K562 (cell line): ENCODE measurements around the gene DNASE2. TPM values are rescaled to one million over a fixed set of nuclear protein-coding genes. Genes with fewer than 3 reads are reported as not detected.

ENCODE experiments used
- CBX8 ChIP-seq: fragments of 200-600 bp; sonication (generic); IDR thresholded peaks from 2 replicates; pipeline ENCODE4 v1.6.1; 2012; ENCODE audit warnings: borderline replicate concordance, mixed run types, low read depth, mild to moderate bottlenecking, moderate library complexity, mixed read lengths, low read length, control low read depth, inconsistent platforms; ENCODE audit not compliant: poor library complexity, severe bottlenecking; ENCODE audit errors: extremely low read depth
- CCAR2 ChIP-seq: fragments of 200-400 bp; formaldehyde crosslinking; IDR thresholded peaks from 2 replicates; pipeline ENCODE4 v1.6.1; 2017; ENCODE audit warnings: mild to moderate bottlenecking, low read depth, low read length
- CHCHD3 ChIP-seq: fragments of 250-450 bp; sonication (Bioruptor Pico); IDR thresholded peaks from 2 replicates; pipeline ENCODE4 v2.1.2; 2022; ENCODE audit warnings: mild to moderate bottlenecking
- FOS ChIP-seq: IDR thresholded peaks from 3 replicates; pipeline ENCODE4 v1.6.1; 2011; ENCODE audit not compliant: insufficient read length; ENCODE audit errors: extremely low read depth
- KDM2B ChIP-seq: fragments of 250-450 bp; sonication (Bioruptor Pico); IDR thresholded peaks from 2 replicates; pipeline ENCODE4 v1.8.0; 2021; ENCODE audit warnings: mild to moderate bottlenecking, moderate library complexity
- LEF1 ChIP-seq: fragments of 450-650 bp; IDR thresholded peaks from 2 replicates; pipeline ENCODE4 v1.6.1; 2016; ENCODE audit warnings: mild to moderate bottlenecking
- MBD2 ChIP-seq: sonication (generic); IDR thresholded peaks from 2 replicates; pipeline ENCODE4 v1.6.1; 2016; ENCODE audit warnings: low read depth, borderline replicate concordance
- NEUROD1 ChIP-seq: fragments of 150-350 bp; IDR thresholded peaks from 2 replicates; pipeline ENCODE4 v1.6.1; 2014; ENCODE audit warnings: borderline replicate concordance, low read length, low read depth; ENCODE audit not compliant: partially characterized antibody
- NFIX ChIP-seq: fragments of 250-450 bp; sonication (Bioruptor Pico); IDR thresholded peaks from 2 replicates; pipeline ENCODE4 v1.4.0; 2020; ENCODE audit warnings: low read depth, mild to moderate bottlenecking, moderate library complexity
- NFRKB ChIP-seq: fragments of 450-650 bp; IDR thresholded peaks from 2 replicates; pipeline ENCODE4 v1.6.1; 2016; ENCODE audit warnings: low read depth
- POLR2H ChIP-seq: IDR thresholded peaks from 2 replicates; pipeline ENCODE4 v1.6.1; 2016; ENCODE audit warnings: missing genetic modification characterization, low read depth, mild to moderate bottlenecking, control low read depth, missing compliant biosample characterization, moderate library complexity
- PYGO2 ChIP-seq: fragments of 450-650 bp; IDR thresholded peaks from 2 replicates; pipeline ENCODE4 v1.6.1; 2016; ENCODE audit warnings: mild to moderate bottlenecking, missing genetic modification characterization, moderate library complexity, missing compliant biosample characterization
- RBM39 ChIP-seq: fragments of 200-400 bp; formaldehyde crosslinking; optimal IDR thresholded peaks from 2 replicates; pipeline ENCODE3; 2018; ENCODE audit warnings: low read depth, low read length
- SOX6 ChIP-seq: fragments of 450-650 bp; IDR thresholded peaks from 2 replicates; pipeline ENCODE4 v1.6.1; 2014; ENCODE audit warnings: mild to moderate bottlenecking
- TOE1 ChIP-seq, 2 experiments: fragments of 450-650 bp in 1 of 2; sonication (generic) in 1 of 2; formaldehyde crosslinking in 1 of 2; IDR thresholded peaks; 2 replicates each; pipeline versions ENCODE4 v1.7.1 to v1.8.0; 2016 to 2022; ENCODE audit warnings: borderline replicate concordance in 2 of 2, mild to moderate bottlenecking in 2 of 2, antibody characterized with exemption in 1 of 2, inconsistent platforms in 1 of 2, low read depth in 1 of 2, missing genetic modification reagents in 1 of 2, moderate library complexity in 1 of 2
- TRIM24 ChIP-seq, 2 experiments: fragments of 450-650 bp; IDR thresholded peaks; 2 replicates each; pipeline ENCODE4 v1.6.1; 2016
- U2AF1 ChIP-seq: fragments of 200-400 bp; formaldehyde crosslinking; optimal IDR thresholded peaks from 2 replicates; pipeline ENCODE3; 2017; ENCODE audit warnings: mild to moderate bottlenecking, low read depth, low read length, moderate library complexity
- ZNF253 ChIP-seq: fragments of 250-450 bp; sonication (Bioruptor Pico); conservative IDR thresholded peaks from 2 replicates; pipeline ENCODE4 v1.6.1; 2021; ENCODE audit warnings: mild to moderate bottlenecking
- ZNF354B ChIP-seq: fragments of 250-450 bp; sonication (Bioruptor Pico); IDR thresholded peaks from 2 replicates; pipeline ENCODE4 v1.4.0; 2020
- ZNF57 ChIP-seq: fragments of 450-650 bp; formaldehyde crosslinking; IDR thresholded peaks from 2 replicates; pipeline ENCODE4 v1.4.0; 2020; ENCODE audit warnings: mild to moderate bottlenecking, moderate library complexity
- polyA plus RNA-seq, 8 experiments: library from polyadenylated mRNA; depleted of rRNA in 4 of 8; stranded (reverse) in 5 of 8; unstranded in 3 of 8; fragments of >200 nt; fragmentation: Nextera tagmentation in 2 of 8; fragmentation: Illumina TruSeq in 1 of 8; extraction: Ambion mirVana in 2 of 8; extraction: Trizol in 1 of 8; gene quantifications; 2 replicates each; pipeline versions ENCODE4 v1.2.1 to v1.2.3, GENCODE V29; 2011 to 2014; ENCODE audit warnings: inconsistent platforms in 1 of 8, missing spikeins in 1 of 8
- total RNA-seq, 7 experiments: library from RNA; depleted of rRNA in 6 of 7; stranded (reverse); fragments of >200 nt in 6 of 7; fragmentation: Illumina TruSeq in 2 of 7; extraction: Trizol in 2 of 7; gene quantifications; 2 replicates each; pipeline versions ENCODE4 v1.2.1 to v1.2.3, GENCODE V29; 2011 to 2021; ENCODE audit warnings: low replicate concordance in 1 of 7
- TF ChIP-seq, protein P1 (sequence below): fragments of 450-650 bp; IDR thresholded peaks from 2 replicates; pipeline ENCODE4 v1.6.1; 2014; ENCODE audit warnings: low read depth, mild to moderate bottlenecking, moderate library complexity, borderline replicate concordance
- TF ChIP-seq, protein P2 (sequence below): fragments of 250-450 bp; sonication (Bioruptor Pico); IDR thresholded peaks from 2 replicates; pipeline ENCODE4 v1.8.0; 2021; ENCODE audit warnings: moderate library complexity, mild to moderate bottlenecking, inconsistent platforms
- TF ChIP-seq, protein P3 (sequence below): sonication (generic); formaldehyde crosslinking; IDR thresholded peaks from 2 replicates; pipeline ENCODE4 v1.8.0; 2022; ENCODE audit warnings: missing genetic modification reagents, mild to moderate bottlenecking, borderline replicate concordance
- TF ChIP-seq, protein P4 (sequence below), 3 experiments: IDR thresholded peaks in 2 of 3; conservative IDR thresholded peaks in 1 of 3; 2 replicates each; pipeline ENCODE4 v1.5.1; 2011 to 2012; ENCODE audit warnings: low read length in 3 of 3, mild to moderate bottlenecking in 3 of 3, control low read depth in 2 of 3, improper control_type of control experiment in 1 of 3, inconsistent platforms in 1 of 3, low read depth in 1 of 3, mixed read lengths in 1 of 3, moderate library complexity in 1 of 3; ENCODE audit not compliant: insufficient read depth in 2 of 3

Gene DNASE2
- total and polyA plus RNA-seq, 9 of the 15 experiments (the other 6 are each of a cell fraction or from before 2014, with no cell fraction given) = 4.4 to 27.0 (median 20.2) TPM

DNA sequence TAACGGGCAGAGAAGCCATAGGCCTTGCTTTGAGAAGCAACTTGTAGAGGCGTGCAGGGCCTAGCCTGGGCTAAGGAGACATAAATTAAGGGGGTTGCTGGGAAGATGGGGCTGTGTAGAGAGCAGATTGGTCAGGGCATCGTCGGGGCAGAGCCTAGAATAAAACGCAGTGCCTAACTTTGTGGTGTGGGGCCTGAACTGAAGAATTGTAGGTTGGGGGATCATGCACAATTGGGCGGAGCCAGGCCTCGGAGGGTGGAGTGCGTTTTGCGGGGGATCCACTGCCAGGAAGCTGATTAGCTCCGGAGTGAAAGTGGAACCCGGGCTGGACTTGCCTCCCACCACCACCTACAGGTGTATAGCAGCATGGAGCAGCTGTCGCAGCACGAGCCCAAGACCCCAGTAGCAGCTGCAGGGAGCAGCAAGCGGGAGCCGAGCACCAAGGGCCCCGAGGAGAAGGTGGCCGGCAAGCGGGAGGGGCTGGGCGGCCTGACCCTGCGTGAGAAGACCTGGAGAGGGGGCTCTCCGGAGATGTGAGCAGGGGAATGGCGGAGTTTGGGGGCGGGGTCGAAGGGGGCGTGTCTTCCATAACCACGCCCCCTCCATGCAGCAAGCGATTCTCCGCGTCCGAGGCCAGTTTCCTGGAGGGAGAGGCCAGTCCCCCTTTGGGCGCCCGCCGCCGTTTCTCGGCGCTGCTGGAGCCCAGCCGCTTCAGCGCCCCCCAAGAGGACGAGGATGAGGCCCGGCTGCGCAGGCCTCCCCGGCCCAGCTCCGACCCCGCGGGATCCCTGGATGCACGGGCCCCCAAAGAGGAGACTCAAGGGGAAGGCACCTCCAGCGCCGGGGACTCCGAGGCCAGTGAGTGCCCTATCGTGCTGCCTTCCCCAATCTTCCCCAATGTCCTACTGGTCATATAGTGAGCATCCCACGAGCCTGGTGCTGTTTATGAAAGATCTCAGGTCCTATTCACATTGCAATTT, 13.8 kb downstream of the DNASE2 start (continued):
- TF ChIP-seq, protein P1, sequence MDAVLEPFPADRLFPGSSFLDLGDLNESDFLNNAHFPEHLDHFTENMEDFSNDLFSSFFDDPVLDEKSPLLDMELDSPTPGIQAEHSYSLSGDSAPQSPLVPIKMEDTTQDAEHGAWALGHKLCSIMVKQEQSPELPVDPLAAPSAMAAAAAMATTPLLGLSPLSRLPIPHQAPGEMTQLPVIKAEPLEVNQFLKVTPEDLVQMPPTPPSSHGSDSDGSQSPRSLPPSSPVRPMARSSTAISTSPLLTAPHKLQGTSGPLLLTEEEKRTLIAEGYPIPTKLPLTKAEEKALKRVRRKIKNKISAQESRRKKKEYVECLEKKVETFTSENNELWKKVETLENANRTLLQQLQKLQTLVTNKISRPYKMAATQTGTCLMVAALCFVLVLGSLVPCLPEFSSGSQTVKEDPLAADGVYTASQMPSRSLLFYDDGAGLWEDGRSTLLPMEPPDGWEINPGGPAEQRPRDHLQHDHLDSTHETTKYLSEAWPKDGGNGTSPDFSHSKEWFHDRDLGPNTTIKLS = 0 out of 2 replicates have a peak, but pooled peaks have one; percentile 18
- TF ChIP-seq KDM2B (CRISPR knock-in tag) (no peak), TOE1 (IDR thresholded peaks at IDR 0.05; ENCODE audit: borderline replicate concordance) (no peak), TOE1 (CRISPR knock-in tag; IDR thresholded peaks at IDR 0.05; ENCODE audit: borderline replicate concordance, low read depth) (no peak), NFRKB (no peak), RBM39 (no peak), PYGO2 (no peak), FOS (no peak), POLR2H (tag) (no peak), LEF1 (no peak), CCAR2 (no peak), TRIM24 (IDR thresholded peaks at IDR 0.05) (no peak), CHCHD3 (CRISPR knock-in tag) (no peak), CBX8 (no peak), ZNF354B (CRISPR knock-in tag) (no peak), MBD2 (no peak), NEUROD1 (no peak), SOX6 (no peak), ZNF57 (CRISPR knock-in tag) (no peak), U2AF1 (no peak), NFIX (no peak), ZNF253 (CRISPR knock-in tag) (no peak)
- TF ChIP-seq, protein P2, sequence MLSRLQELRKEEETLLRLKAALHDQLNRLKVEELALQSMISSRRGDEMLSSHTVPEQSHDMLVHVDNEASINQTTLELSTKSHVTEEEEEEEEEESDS (CRISPR knock-in tag) = no peak
- TF ChIP-seq, protein P3, sequence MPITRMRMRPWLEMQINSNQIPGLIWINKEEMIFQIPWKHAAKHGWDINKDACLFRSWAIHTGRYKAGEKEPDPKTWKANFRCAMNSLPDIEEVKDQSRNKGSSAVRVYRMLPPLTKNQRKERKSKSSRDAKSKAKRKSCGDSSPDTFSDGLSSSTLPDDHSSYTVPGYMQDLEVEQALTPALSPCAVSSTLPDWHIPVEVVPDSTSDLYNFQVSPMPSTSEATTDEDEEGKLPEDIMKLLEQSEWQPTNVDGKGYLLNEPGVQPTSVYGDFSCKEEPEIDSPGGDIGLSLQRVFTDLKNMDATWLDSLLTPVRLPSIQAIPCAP (CRISPR knock-in tag) = no peak
- TF ChIP-seq, protein P4, sequence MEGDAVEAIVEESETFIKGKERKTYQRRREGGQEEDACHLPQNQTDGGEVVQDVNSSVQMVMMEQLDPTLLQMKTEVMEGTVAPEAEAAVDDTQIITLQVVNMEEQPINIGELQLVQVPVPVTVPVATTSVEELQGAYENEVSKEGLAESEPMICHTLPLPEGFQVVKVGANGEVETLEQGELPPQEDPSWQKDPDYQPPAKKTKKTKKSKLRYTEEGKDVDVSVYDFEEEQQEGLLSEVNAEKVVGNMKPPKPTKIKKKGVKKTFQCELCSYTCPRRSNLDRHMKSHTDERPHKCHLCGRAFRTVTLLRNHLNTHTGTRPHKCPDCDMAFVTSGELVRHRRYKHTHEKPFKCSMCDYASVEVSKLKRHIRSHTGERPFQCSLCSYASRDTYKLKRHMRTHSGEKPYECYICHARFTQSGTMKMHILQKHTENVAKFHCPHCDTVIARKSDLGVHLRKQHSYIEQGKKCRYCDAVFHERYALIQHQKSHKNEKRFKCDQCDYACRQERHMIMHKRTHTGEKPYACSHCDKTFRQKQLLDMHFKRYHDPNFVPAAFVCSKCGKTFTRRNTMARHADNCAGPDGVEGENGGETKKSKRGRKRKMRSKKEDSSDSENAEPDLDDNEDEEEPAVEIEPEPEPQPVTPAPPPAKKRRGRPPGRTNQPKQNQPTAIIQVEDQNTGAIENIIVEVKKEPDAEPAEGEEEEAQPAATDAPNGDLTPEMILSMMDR (IDR thresholded peaks at IDR 0.05 in 2 of 3, conservative IDR thresholded peaks at IDR 0.05 in 1 of 3; ENCODE audit: insufficient read depth in 2 of 3, low read depth in 1 of 3, low read length in 3 of 3) = peak; percentile 19 to 32 (median 30); a peak in 5 of 6 replicates
